Ovary (tissue), 9 donors: ENCODE results near the gene TBC1D32. TPM values are rescaled to one million over a fixed set of nuclear protein-coding genes. Genes with fewer than 3 reads are reported as not detected.
"Not testable (repeated sequence)": the region's sequence is repeated elsewhere in the genome, so short reads cannot be mapped to it uniquely, and the experiment has no call there.

Experiments used
- DNase-seq, 5 donors: peaks; one replicate each; pipeline ENCODE4 v3.0.0-alpha.2; 2019 to 2020
- H3K27ac ChIP-seq, 2 donors: fragments of 200-600 bp; one replicate each; pipeline versions ENCODE4 v1.5.1 to v1.8.0; 2019 to 2022
- H3K27me3 ChIP-seq: fragments of 200-600 bp; one replicate; pipeline ENCODE4 v1.8.0; 2022
- H3K36me3 ChIP-seq: fragments of 200-600 bp; sonication (generic); one replicate; pipeline ENCODE4 v1.5.1; 2019
- H3K4me1 ChIP-seq: one replicate; pipeline ENCODE4 v1.8.1; 2013; ENCODE audit warnings: mild to moderate bottlenecking, moderate library complexity; ENCODE audit not compliant: insufficient read depth
- H3K4me3 ChIP-seq: fragments of 200-600 bp; sonication (generic); one replicate; pipeline ENCODE4 v1.5.1; 2017
- H3K9me3 ChIP-seq, 2 donors: fragments of 200-600 bp in 1 of 2; sonication (generic) in 1 of 2; one replicate each; pipeline versions ENCODE4 v1.5.1 to v1.8.1; 2013 to 2019; ENCODE audit warnings: mild to moderate bottlenecking in 1 of 2, moderate library complexity in 1 of 2
- EP300 ChIP-seq: sonication (generic); formaldehyde crosslinking; IDR thresholded peaks from one replicate; pipeline ENCODE4 v1.6.1; 2017; ENCODE audit warnings: antibody characterized with exemption
- POLR2A ChIP-seq: fragments of 450-650 bp; IDR thresholded peaks from one replicate; pipeline ENCODE4 v1.6.1; 2017; ENCODE audit warnings: antibody characterized with exemption, mild to moderate bottlenecking, moderate library complexity
- WGBS, 3 donors: extraction: QIAGEN DNeasy Blood & Tissue Kit in 1 of 3; methylation state at CpG; one replicate each; pipeline versions ENCODE4 v1.1.5 to v1.1.7; 2013 to 2017; 5-methylcytosine and 5-hydroxymethylcytosine counted together
- intact Hi-C, 4 donors: fragments of 100-400 bp; cut with DNase I; formaldehyde crosslinking; loops; one replicate each; pipeline versions ENCODE4 v1.11.0 to v1.15.1; 2022 to 2023
- polyA plus RNA-seq, 2 donors: library from polyadenylated mRNA; stranded (reverse); fragments of 200-250 nt in 1 of 2; fragments of 350-450 nt in 1 of 2; fragmentation: Illumina TruSeq in 1 of 2; extraction: RNeasy Lipid Tissue Mini Kit (QIAGEN cat#74804) in 1 of 2; gene quantifications; one replicate each; pipeline ENCODE4 v1.2.3, GENCODE V29; 2013 to 2014
- total RNA-seq, 7 donors: library from RNA; depleted of rRNA in 2 of 7; stranded (reverse); fragments of >200 nt in 2 of 7; fragmentation: NEBNext Ultra II Directional in 3 of 7; extraction: Animal tissue kit (Norgen Biotek cat#: 25700) in 3 of 7; gene quantifications; one replicate each; pipeline versions ENCODE4 v1.1.0 to v1.2.4, GENCODE V29; 2016 to 2023
- TF ChIP-seq, protein P1 (sequence below), 3 donors: fragments of 450-650 bp in 2 of 3; fragments of 200-600 bp in 1 of 3; IDR thresholded peaks; one replicate each; pipeline versions ENCODE4 v1.5.1 to v1.8.0; 2016 to 2022; ENCODE audit warnings: antibody characterized with exemption in 3 of 3, mild to moderate bottlenecking in 1 of 3
- donor health status: DM: no; HTN: no; CAD: no; lungs with moderate emphysema.
- donor health status: DM: no; HTN: no; CAD: no.
- donor health status: Bipolar disorder and iron deficiency.
- donor health status: DM: yes; HTN: yes; CAD: no.
- donor health status: DM: no; HTN: no; CAD: no.
- donor health status: DM: yes; HTN: yes; CAD: no.

Gene TBC1D32
- total and polyA plus RNA-seq, 9 donors: 2.4 to 13.4 (median 7.8) TPM

DNA sequence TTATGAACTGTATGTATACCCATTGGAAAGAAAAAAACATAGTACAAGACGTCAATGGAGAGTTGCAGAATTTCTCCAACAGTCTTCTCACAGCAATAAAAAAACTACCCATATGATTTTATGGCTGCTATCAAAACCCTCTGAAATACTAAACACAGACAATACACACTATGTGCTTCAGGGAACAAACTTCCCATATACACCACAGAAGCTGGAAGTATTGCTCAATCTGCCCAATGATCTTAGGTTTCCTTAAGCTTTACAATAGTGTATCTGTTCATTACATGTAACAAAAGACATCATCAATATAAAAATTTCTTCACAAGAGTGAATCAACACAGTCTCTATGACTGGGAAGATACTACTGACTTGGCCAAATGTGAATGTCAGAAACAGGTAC, 150.5 kb downstream of the TBC1D32 start:
- no peak for DNase-seq
- TF ChIP-seq POLR2A (no peak), EP300 (no peak)
- TF ChIP-seq, protein P1, sequence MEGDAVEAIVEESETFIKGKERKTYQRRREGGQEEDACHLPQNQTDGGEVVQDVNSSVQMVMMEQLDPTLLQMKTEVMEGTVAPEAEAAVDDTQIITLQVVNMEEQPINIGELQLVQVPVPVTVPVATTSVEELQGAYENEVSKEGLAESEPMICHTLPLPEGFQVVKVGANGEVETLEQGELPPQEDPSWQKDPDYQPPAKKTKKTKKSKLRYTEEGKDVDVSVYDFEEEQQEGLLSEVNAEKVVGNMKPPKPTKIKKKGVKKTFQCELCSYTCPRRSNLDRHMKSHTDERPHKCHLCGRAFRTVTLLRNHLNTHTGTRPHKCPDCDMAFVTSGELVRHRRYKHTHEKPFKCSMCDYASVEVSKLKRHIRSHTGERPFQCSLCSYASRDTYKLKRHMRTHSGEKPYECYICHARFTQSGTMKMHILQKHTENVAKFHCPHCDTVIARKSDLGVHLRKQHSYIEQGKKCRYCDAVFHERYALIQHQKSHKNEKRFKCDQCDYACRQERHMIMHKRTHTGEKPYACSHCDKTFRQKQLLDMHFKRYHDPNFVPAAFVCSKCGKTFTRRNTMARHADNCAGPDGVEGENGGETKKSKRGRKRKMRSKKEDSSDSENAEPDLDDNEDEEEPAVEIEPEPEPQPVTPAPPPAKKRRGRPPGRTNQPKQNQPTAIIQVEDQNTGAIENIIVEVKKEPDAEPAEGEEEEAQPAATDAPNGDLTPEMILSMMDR (IDR thresholded peaks at IDR 0.05): no peak
- Histone ChIP-seq H3K9me3 (no peaks in the 10 kb centered on the region), H3K4me3 (no peak overlapping the region), H3K4me1 (no peaks in the 10 kb centered on the region), H3K27ac (no peak overlapping the region), H3K36me3 (no peaks in the 10 kb centered on the region), H3K27me3 (no peaks in the 10 kb centered on the region)
- intact Hi-C loops: no loop called here
- WGBS, 3 donors: 84 to 95% (median 92%) methylated on average over 1 of the region's 1 CpG

DNA sequence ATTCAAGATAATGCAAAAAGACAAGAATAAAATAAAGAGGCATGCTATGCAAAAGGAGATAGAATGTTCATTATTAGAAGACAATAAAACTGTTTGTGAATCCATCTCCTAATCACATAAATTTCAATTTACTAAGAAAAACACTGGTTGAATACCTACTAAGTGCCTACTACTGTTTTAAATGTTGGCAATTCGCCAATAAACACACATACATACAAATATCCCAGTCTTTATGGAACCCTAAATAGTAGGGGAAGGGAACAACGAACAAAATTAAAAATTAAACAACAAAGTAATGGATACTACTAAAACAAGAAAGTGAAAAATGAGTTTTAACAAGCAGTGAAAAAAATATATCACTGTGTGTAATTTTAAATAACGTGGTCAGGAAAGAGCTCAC, 158.5 kb downstream of the TBC1D32 start:
- Histone ChIP-seq H3K36me3 (no peaks in the 10 kb centered on the region), H3K4me3 (no peak overlapping the region), H3K4me1 (no peaks in the 10 kb centered on the region), H3K9me3 (peaks cover 0 to 3% of the 10 kb centered on the region in 2 donors), H3K27ac (no peak overlapping the region), H3K27me3 (no peaks in the 10 kb centered on the region)
- TF ChIP-seq POLR2A: no peak
- TF ChIP-seq EP300: no peak
- TF ChIP-seq, protein P1 (IDR thresholded peaks at IDR 0.05): no peak
- 89 to 90% (median 89%) methylated on average over 3 of the region's 3 CpGs for WGBS, 3 donors
- no peak for DNase-seq
- intact Hi-C loops: no loop called here

DNA sequence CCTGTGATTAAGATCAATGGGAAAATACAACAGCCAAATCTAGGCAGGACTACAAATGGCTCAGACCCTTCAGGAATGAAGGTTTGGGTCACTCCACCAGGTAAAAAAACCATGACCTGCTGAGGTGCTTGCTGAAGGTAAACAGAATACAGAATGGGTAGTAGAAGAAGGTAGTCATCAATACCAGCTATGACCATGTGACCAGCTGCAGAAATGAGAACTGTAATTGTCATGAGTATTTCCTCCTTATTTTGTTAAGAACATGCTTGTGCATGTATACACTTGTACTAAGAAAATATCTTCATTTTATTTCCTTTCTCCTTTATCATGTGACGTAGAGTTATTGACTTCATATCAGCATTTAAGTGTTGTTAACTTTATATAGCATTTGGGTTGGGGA, 161.8 kb downstream of the TBC1D32 start:
- H3K4me1 ChIP-seq, H3K27me3 ChIP-seq, H3K9me3 ChIP-seq, H3K4me3 ChIP-seq, H3K36me3 ChIP-seq, DNase-seq, intact Hi-C loops, H3K27ac ChIP-seq: not testable (repeated sequence)
- 92 to 100% (median 100%) methylated on average over 1 of the region's 1 CpG for WGBS, 3 donors

DNA sequence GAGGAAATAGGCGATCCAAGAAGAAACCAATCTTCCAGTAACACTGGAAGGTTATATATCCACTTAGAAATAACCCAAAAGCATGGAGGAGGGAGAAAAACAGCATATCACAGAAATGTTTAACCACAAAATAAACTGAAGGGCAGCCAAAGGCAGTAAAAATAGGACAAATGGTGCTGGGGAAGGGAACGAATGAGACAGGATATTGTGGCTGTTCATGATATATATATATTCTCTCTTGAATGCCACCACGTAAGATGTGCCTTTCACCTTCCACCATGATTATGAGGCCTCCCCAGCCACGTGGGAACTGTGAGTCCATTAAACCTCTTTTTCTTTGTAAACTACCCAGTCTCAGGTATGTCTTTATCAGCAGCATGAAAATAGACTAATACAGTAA, 162.4 kb downstream of the TBC1D32 start:
- Histone ChIP-seq H3K4me1 (no peaks in the 10 kb centered on the region), H3K27me3 (no peaks in the 10 kb centered on the region), H3K27ac (no peak overlapping the region), H3K4me3 (no peak overlapping the region), H3K36me3 (no peaks in the 10 kb centered on the region), H3K9me3 (no peaks in the 10 kb centered on the region)
- DNase-seq: no peak
- intact Hi-C loops: no loop called here
- TF ChIP-seq, protein P1 (IDR thresholded peaks at IDR 0.05): no peak
- TF ChIP-seq EP300 (no peak), POLR2A (no peak)
- WGBS, 3 donors: 78 to 87% (median 82%) methylated on average over 4 of the region's 4 CpGs

DNA sequence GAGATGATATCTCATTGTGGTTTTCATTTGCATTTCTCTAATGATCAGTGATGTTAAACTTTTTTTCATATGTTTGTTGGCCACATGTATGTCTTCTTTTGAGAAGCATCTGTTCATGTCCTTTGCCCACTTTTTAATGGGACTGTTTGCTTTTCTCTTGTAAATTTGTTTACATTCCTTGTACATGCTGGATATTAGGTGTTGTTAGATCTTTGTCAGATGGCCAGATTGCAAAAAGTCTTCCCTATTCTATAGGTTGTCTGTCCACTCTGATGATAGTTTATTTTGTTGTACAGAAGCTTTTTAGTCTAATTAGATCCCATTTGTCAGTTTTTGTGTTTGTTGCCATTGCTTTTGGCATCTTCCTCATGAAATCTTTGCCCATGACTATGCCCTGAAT, 172.4 kb downstream of the TBC1D32 start:
- no peak for DNase-seq
- TF ChIP-seq EP300: no peak
- TF ChIP-seq POLR2A: no peak
- TF ChIP-seq, protein P1 (IDR thresholded peaks at IDR 0.05): no peak
- H3K4me1 ChIP-seq: no peaks in the 10 kb centered on the region
- H3K36me3 ChIP-seq: no peaks in the 10 kb centered on the region
- H3K27me3 ChIP-seq: no peaks in the 10 kb centered on the region
- H3K9me3 ChIP-seq: no peaks in the 10 kb centered on the region
- intact Hi-C loops: no loop called here
- H3K27ac ChIP-seq: no peak overlapping the region
- H3K4me3 ChIP-seq: no peak overlapping the region
